Fibroblast of skin of back (primary cell): ENCODE data around the gene FTCDNL1.

ENCODE experiments used
- DNase-seq: peaks from one replicate; pipeline ENCODE4 v3.0.0-alpha.2; 2013

FTCDNL1 gene

DNA sequence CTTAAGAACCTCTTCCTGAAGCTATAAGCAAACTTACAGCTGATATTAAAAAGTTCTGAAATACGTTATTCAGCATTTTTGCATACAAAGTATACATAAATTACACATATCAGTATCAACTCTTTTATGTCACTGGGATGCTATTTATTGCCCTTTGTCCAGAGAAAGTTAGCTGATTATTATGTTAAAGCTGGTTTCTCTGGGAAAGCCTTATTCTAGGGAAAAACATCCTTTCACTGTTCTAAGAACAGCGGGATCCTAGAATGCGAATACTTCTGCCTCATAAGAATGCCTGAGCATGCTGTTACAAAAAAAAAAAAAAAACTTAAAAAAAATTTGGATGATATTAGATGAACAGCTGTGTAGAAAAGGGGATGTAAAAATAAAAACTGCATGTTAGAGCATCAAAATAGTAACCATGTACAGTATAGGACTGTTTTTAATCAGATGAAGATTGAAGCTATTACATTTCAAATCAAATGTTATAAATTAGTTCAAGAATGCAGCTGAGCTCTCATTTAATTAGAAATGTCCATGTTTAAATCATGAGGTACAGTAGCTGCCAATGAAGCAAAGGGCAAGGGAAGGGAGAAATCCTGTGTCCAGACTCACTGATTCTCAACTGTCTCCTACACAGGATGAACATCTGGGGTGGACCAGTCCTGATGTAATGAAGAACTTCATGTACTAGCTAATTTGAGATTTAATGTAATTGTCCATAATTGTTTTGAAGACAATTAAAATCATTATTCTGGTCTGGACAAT lies 8.2 kb downstream of the FTCDNL1 start:
- DNase-seq: no peak

- DNase-seq: no peak
Measured at GRCh38 chr2:199841409-199841808, 9.6 kb downstream of the FTCDNL1 start.

DNA sequence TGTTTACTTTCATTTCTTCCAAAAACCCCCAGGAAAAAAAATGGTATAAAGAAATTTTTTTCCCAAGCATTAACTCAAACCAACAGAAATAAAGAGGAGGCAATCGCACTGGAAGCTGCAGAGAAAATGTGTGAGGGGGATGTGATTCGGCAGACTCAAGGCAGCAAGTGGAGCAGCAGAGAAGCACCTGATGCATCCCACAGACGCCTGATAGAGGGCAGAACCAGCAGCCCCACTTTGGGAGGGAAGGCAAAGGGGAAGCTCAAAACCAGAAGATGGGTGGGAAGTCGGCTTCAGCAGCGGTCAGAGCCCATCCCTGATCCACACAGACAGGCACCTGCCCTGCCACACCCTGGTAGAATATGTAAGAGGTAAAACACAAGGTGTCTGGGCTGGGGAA lies 12.6 kb downstream of the FTCDNL1 start:
- DNase-seq: no peak

GRCh38 chr2:199836943-199837342 lies 14.0 kb downstream of the FTCDNL1 start:
- DNase-seq: no peak

GRCh38 chr2:199833525-199833924 lies 17.5 kb downstream of the FTCDNL1 start:
- no peak for DNase-seq

- DNase-seq: peak; percentile 27
Measured at GRCh38 chr2:199830531-199830930, 20.5 kb downstream of the FTCDNL1 start.

GRCh38 chr2:199829628-199830027 lies 21.4 kb downstream of the FTCDNL1 start:
- DNase-seq: no peak

GRCh38 chr2:199819746-199820145 lies 31.2 kb downstream of the FTCDNL1 start:
- no peak for DNase-seq

DNA sequence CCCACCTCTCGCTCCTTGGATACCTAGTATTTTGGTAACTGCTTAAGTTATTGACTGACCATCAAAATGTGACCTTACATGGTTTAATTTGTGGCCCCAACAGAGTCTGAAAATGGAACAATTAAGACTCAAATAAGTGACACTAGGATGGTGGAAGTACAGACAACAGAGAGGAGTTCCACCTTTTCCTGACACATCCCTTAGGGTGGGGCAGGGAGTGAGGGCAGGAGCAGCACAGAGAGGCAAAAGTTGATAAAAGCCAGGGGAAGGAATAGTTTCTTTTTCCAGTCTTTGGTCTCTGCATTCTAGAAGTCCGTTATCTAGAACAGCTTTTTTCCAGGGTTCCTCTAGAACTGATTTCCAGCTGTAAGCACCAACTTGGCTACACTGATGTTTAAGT lies 32.2 kb downstream of the FTCDNL1 start:
- DNase-seq: no peak

DNA sequence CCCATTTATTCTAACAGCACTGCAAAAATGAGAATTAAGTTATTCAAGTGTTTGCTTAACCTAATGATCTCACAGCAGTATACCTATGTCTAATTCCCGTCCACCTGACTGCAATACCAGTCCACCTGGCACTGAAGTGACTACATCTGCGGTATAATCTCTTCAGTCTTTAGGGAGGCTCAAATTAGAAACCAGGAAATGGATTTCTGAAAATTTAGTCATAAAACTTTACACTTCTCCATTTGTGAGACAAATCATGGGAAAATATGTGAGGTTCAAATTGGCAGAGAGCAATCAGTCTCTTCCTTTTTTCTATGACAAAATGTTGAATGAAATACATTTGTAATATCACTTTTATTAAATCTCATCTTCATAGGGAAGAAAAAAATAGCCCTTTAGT lies 33.0 kb downstream of the FTCDNL1 start:
- DNase-seq: no peak

DNA sequence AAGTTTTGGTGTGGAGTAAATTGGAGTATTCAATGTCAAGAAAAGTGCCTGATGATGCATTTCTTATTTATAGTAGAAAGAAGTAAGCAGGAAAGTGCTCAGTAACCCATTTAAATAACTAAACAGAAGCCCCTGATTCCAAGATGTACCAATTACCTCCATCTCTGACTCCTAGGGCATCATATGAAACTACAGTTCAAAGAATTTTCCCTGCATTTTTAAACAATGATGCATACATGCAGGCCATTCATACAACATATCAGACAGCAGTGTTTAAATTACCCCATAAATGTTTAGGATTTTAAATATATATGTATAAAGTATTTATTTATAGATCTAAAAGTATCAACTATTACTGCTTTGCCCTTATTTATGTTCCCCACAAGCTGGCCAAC lies 36.2 kb downstream of the FTCDNL1 start:
- peak; percentile 15 for DNase-seq

DNA sequence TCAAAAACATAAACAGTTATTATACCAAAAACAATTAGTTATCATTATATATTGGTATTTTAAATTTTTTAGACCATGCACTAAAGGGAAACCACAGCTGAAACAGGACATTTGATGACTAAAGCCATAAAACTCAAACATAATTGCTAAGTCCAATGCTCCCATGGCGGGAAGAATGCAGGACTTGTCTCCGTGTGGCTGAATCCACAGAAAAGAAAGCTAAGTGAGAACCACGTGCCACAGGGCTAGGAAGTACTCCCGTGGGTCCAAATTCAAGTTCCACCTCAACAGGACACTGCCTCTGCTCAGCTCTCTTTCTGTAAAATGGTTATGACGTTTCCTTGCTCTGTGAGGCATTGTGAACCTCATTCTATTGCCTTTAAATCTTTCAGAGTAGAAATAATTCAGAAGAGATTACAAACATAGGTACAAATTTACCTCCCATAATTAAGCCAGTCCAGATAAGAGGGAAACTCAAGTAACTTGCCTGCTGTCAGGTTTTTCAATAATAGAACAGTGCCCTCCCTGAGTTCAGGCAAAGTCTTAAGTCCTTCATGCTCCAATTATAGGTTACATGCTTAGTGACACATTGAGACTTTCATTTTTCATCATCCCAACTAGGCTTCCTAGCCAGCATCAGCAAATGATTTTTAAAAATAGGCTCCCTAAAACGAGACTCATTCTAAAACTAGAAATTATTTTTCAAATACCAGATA lies 36.7 kb downstream of the FTCDNL1 start:
- DNase-seq: peak; percentile 32

- no peak for DNase-seq
Measured at GRCh38 chr2:199812493-199812892, 38.5 kb downstream of the FTCDNL1 start.

DNA sequence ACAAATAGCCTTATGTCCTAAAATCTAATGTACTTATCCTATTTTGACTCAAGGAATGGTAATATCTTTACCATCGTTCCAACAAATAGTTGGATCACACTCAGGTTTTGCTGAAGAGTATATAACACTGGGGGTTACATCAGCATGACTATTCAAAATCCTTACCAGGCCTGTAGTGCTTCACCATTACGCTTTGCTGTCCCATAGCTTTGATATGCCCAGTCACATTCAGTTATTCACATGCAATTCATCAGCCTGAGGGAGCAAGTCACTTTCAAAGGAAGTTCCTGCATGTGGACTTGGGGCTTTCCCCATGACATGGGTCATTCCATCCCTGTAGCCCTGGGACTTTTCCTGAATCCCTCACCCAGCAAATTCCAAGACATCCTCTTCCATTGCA lies 39.6 kb downstream of the FTCDNL1 start:
- peak; percentile 12 for DNase-seq

DNA sequence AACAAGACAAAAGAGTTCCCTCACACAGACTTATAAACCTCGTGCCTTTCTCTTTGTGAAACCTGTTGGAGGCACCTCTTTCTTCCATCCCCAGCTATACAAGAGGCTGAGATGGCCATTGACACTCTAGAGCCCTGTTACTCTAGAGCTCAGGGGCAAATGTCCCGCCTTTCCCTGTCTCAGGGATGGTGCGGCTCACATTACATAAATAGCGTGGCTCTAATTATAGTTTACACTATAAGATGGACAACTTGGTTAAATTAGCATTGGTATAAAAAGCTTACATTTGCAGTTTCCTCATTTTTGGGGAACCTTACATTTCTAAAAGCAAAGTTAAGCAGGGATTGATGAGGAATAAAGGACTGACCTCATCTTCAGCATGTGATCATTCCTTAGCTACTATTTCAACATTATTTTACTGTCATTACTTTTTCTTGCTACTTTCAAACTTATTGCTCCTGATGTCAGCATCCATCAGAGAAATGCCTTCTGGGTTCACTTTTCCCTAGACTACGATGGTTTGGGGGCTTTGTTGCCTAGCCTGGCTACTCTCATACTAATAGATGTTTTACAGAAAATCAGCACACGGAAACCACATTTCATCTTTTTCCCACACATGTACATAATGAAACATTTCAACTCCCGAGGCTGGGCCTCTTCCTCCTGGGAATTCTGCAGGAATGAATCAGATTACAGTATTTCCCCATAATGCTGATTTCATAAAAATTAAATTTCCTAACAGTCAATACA lies 40.4 kb downstream of the FTCDNL1 start:
- DNase-seq: peak; percentile 21

GRCh38 chr2:199807966-199808365 lies 43.0 kb downstream of the FTCDNL1 start:
- DNase-seq: no peak

GRCh38 chr2:199806179-199806578 lies 44.8 kb downstream of the FTCDNL1 start:
- DNase-seq: peak; percentile 28

- DNase-seq: no peak
Measured at GRCh38 chr2:199804831-199805230, 46.2 kb downstream of the FTCDNL1 start.

DNA sequence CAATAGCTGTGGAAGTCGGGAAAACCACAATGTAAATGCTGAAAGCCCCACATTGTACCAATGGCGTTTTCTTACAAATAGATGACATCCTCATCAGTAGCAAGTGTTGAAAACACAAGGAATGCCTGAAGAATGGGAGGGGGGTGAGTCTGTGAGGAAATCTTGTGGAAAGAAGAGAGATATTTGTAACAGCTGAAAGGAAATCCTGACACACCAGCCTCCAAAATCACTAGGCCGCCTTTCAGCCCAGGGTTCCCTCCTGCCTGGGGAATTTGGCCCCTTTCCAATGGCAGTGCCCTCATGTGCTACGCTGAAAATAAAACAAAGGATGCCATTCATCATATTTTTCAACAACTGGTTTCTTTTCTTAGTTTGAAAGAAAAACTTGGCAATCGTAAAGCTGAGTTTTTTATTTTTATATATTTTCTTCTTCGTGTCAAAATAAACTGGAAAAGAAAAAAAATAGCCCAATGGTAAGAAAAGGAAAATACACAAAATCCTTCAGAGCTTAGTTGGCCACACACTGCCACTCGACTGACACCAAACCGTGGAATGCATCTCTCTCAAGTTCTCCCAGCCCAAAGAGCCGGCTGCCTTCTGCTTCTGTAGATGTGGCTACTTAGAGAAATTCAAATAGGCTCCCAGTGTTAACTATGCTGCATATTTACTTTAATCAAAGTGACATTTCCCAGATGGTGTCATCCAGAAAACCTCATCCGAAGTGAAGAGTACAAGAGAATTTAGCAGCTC lies 52.0 kb downstream of the FTCDNL1 start:
- DNase-seq: peak; percentile 31

- no peak for DNase-seq
Measured at GRCh38 chr2:199797431-199798403, 53.3 kb downstream of the FTCDNL1 start.

DNA sequence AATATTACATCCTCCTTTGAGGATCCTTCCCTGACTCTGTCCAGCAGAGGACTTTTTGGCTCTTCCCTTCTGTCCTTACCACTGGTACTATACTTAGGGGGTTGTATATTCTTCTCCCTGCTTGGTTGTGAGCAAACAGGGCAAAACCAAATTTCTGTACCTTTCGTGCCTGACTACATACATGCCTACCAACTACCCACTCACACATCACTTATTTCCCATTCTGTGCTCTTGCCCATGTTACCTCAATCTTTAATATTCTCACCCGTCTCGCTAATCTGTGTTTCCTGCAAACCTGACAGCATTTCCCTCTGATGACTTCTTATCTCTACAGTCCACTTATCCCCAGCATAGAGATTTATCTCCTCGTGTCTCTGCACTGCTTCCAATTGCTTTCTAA lies 58.6 kb downstream of the FTCDNL1 start:
- no peak for DNase-seq

GRCh38 chr2:199791326-199791725 lies 59.7 kb downstream of the FTCDNL1 start:
- DNase-seq: no peak
